OCI-LY1 (cell line): ENCODE results near the gene KIF18A.

ENCODE experiments used
- H2AFZ ChIP-seq: fragments of 200-600 bp; sonication (generic), shearing (Covaris generic); 2 replicates; pipeline ENCODE4 v1.6.0; 2014; ENCODE audit warnings: antibody characterized with exemption, mild to moderate bottlenecking, low read length
- H3F3A ChIP-seq: fragments of 200-600 bp; sonication (generic), shearing (Covaris generic); 2 replicates; pipeline ENCODE4 v1.6.0; 2014; ENCODE audit warnings: mild to moderate bottlenecking, antibody characterized with exemption, low read length, moderate library complexity; ENCODE audit not compliant: insufficient read depth
- H3K27ac ChIP-seq: fragments of 200-600 bp; sonication (generic); 2 replicates; pipeline ENCODE4 v1.5.1; 2014; ENCODE audit warnings: low read length, mixed run types, mild to moderate bottlenecking, low read depth; ENCODE audit not compliant: poor library complexity, severe bottlenecking
- H3K27me3 ChIP-seq: fragments of 200-600 bp; sonication (generic); 2 replicates; pipeline ENCODE4 v1.6.0; 2014; ENCODE audit warnings: antibody characterized with exemption, mild to moderate bottlenecking, low read length, moderate library complexity; ENCODE audit not compliant: insufficient read depth
- H3K36me3 ChIP-seq: fragments of 200-600 bp; sonication (generic); 2 replicates; pipeline ENCODE4 v1.6.1; 2014; ENCODE audit warnings: mild to moderate bottlenecking, antibody characterized with exemption, low read length, moderate library complexity, mixed read lengths; ENCODE audit not compliant: insufficient read depth
- H3K4me1 ChIP-seq: fragments of 200-600 bp; sonication (generic); 2 replicates; pipeline ENCODE4 v1.5.1; 2014; ENCODE audit warnings: mild to moderate bottlenecking, low read length, moderate library complexity; ENCODE audit not compliant: insufficient read depth, severe bottlenecking
- H3K4me2 ChIP-seq: fragments of 200-600 bp; sonication (generic), shearing (Covaris generic); 2 replicates; pipeline ENCODE4 v1.6.1; 2014; ENCODE audit warnings: low read length
- H3K4me3 ChIP-seq: fragments of 200-600 bp; sonication (generic); 2 replicates; pipeline ENCODE4 v1.5.1; 2014; ENCODE audit warnings: low read length, low read depth, mild to moderate bottlenecking, mixed read lengths; ENCODE audit not compliant: poor library complexity, severe bottlenecking
- H3K79me2 ChIP-seq: fragments of 200-600 bp; shearing (Covaris generic); 2 replicates; pipeline ENCODE4 v1.6.1; 2016; ENCODE audit warnings: mixed run types, low read length, mixed read lengths; ENCODE audit not compliant: insufficient read depth
- H3K9ac ChIP-seq: fragments of 200-600 bp; sonication (generic), shearing (Covaris generic); 2 replicates; pipeline ENCODE4 v1.6.1; 2014; ENCODE audit warnings: mild to moderate bottlenecking, low read length, mixed read lengths
- H3K9me2 ChIP-seq: fragments of 200-600 bp; sonication (generic), shearing (Covaris generic); 2 replicates; pipeline ENCODE4 v1.6.1; 2014; ENCODE audit warnings: low read depth, mild to moderate bottlenecking, low read length, mixed read lengths
- H3K9me3 ChIP-seq: fragments of 200-600 bp; shearing (Covaris generic); 2 replicates; pipeline ENCODE4 v1.6.1; 2014; ENCODE audit warnings: low read length, mixed read lengths
- H4K20me1 ChIP-seq: fragments of 200-600 bp; sonication (generic), shearing (Covaris generic); 2 replicates; pipeline ENCODE4 v1.6.0; 2016; ENCODE audit warnings: mild to moderate bottlenecking, low read length; ENCODE audit not compliant: insufficient read depth
- EZH2 ChIP-seq: fragments of 200-600 bp; sonication (generic), shearing (Covaris generic); IDR thresholded peaks from 2 replicates; pipeline ENCODE4 v1.8.0; 2017; ENCODE audit warnings: borderline replicate concordance, mixed run types, mild to moderate bottlenecking, antibody characterized with exemption, low read length, moderate library complexity, mixed read lengths
- TF ChIP-seq, protein P1 (sequence below): fragments of 200-600 bp; sonication (generic), shearing (Covaris generic); IDR thresholded peaks from 2 replicates; pipeline ENCODE4 v1.5.1; 2017; ENCODE audit warnings: mild to moderate bottlenecking, antibody characterized with exemption, low read length, moderate library complexity, mixed read lengths

Gene KIF18A

GRCh38 chr11:28123151-28123581, 15.2 kb upstream of the KIF18A start:
- Histone ChIP-seq H3K9me2 (no peaks in the 10 kb centered on the region), H3K79me2 (no peaks in the 10 kb centered on the region), H3K27ac (no peak overlapping the region), H3K36me3 (0 out of 2 replicates have a peak, but pooled peaks cover 5% of the 10 kb centered on the region), H3K4me1 (no peaks in the 10 kb centered on the region), H4K20me1 (no peaks in the 10 kb centered on the region), H3K4me3 (no peak overlapping the region), H3K9ac (no peak overlapping the region), H3K9me3 (no peaks in the 10 kb centered on the region), H3K27me3 (no peaks in the 10 kb centered on the region), H3F3A (no peaks in the 10 kb centered on the region), H2AFZ (no peak overlapping the region), H3K4me2 (no peak overlapping the region)
- TF ChIP-seq, protein P1, sequence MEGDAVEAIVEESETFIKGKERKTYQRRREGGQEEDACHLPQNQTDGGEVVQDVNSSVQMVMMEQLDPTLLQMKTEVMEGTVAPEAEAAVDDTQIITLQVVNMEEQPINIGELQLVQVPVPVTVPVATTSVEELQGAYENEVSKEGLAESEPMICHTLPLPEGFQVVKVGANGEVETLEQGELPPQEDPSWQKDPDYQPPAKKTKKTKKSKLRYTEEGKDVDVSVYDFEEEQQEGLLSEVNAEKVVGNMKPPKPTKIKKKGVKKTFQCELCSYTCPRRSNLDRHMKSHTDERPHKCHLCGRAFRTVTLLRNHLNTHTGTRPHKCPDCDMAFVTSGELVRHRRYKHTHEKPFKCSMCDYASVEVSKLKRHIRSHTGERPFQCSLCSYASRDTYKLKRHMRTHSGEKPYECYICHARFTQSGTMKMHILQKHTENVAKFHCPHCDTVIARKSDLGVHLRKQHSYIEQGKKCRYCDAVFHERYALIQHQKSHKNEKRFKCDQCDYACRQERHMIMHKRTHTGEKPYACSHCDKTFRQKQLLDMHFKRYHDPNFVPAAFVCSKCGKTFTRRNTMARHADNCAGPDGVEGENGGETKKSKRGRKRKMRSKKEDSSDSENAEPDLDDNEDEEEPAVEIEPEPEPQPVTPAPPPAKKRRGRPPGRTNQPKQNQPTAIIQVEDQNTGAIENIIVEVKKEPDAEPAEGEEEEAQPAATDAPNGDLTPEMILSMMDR = no peak
- no peak for TF ChIP-seq EZH2

- Histone ChIP-seq H3K27me3 (no peaks in the 10 kb centered on the region), H3K79me2 (no peaks in the 10 kb centered on the region), H3K4me2 (no peak overlapping the region), H3F3A (no peaks in the 10 kb centered on the region), H3K27ac (no peak overlapping the region), H3K4me1 (no peaks in the 10 kb centered on the region), H3K4me3 (no peak overlapping the region), H3K9me2 (no peaks in the 10 kb centered on the region), H3K9ac (no peak overlapping the region), H3K36me3 (peaks cover 24% of the 10 kb centered on the region; the same call in 1 of the 2 replicates), H4K20me1 (no peaks in the 10 kb centered on the region), H3K9me3 (no peaks in the 10 kb centered on the region), H2AFZ (no peak overlapping the region)
- no peak for TF ChIP-seq EZH2
Measured at GRCh38 chr11:28117712-28118111, 9.8 kb upstream of the KIF18A start.

DNA sequence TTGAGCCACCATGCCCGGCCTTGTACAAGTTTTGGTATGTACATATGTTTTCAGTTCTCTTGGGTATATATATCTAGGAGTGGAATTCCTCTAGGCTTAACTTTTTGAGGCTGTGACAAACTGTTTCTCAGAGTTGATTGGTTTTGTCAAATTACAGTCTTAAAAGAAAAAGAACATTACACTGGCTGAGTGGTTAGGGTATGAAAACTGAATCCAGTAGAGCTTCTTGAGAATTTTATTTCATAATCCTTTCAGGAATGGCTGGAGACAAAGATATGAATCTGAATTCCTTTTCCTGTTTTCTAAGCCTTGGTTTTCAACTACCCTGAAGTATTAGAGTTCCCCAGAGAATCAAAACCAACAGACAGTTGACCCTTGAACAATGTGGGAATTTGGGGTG, 6.8 kb upstream of the KIF18A start:
- no peaks in the 10 kb centered on the region for H3K9me3 ChIP-seq
- H4K20me1 ChIP-seq = no peaks in the 10 kb centered on the region
- no peak overlapping the region for H3K4me2 ChIP-seq
- peaks cover 22% of the 10 kb centered on the region for H3K79me2 ChIP-seq
- no peak overlapping the region for H3K27ac ChIP-seq
- peaks cover 20% of the 10 kb centered on the region for H3K4me1 ChIP-seq
- TF ChIP-seq, protein P1 = no peak
- TF ChIP-seq EZH2 = no peak
- H3K27me3 ChIP-seq = no peaks in the 10 kb centered on the region
- no peaks in the 10 kb centered on the region for H3F3A ChIP-seq
- no peak overlapping the region for H3K9ac ChIP-seq
- H3K9me2 ChIP-seq = no peaks in the 10 kb centered on the region
- H3K4me3 ChIP-seq = no peak overlapping the region
- no peak overlapping the region for H2AFZ ChIP-seq
- H3K36me3 ChIP-seq = peaks cover 24% of the 10 kb centered on the region; the same call in 1 of the 2 replicates

- Histone ChIP-seq H3K79me2 (peaks cover 25% of the 10 kb centered on the region), H3K36me3 (peaks cover 24% of the 10 kb centered on the region; the same call in 1 of the 2 replicates), H3K4me1 (peaks cover 26% of the 10 kb centered on the region), H3F3A (no peaks in the 10 kb centered on the region), H3K4me2 (no peak overlapping the region), H3K9me2 (no peaks in the 10 kb centered on the region), H3K27ac (no peak overlapping the region), H3K27me3 (no peaks in the 10 kb centered on the region), H2AFZ (no peak overlapping the region), H3K9me3 (no peaks in the 10 kb centered on the region), H4K20me1 (no peaks in the 10 kb centered on the region), H3K9ac (no peak overlapping the region), H3K4me3 (no peak overlapping the region)
- TF ChIP-seq, protein P1 = no peak
- TF ChIP-seq EZH2 = no peak
Measured at GRCh38 chr11:28114116-28114515, 6.2 kb upstream of the KIF18A start.
